GM12865 (cell line): ENCODE measurements around the gene GRM4.

Experiments
- DNase-seq: peaks from one replicate; pipeline ENCODE4 v3.0.0; 2010; ENCODE audit warnings: low read depth
- H3K4me3 ChIP-seq: 2 replicates; pipeline ENCODE4 v1.5.1; 2011; ENCODE audit warnings: mild to moderate bottlenecking, low read depth, low read length, control low read depth
- CTCF ChIP-seq: IDR thresholded peaks from 2 replicates; pipeline ENCODE4 v1.5.1; 2011; ENCODE audit warnings: low read length, control low read depth, low read depth, inconsistent platforms; ENCODE audit not compliant: insufficient read depth; ENCODE audit errors: missing control alignments

GRM4 gene

GRCh38 chr6:33990061-33990541 is 155.8 kb downstream of the GRM4 start:
- no peak overlapping the region for H3K4me3 ChIP-seq
- no peak for DNase-seq
- TF ChIP-seq CTCF, result no peak

DNA sequence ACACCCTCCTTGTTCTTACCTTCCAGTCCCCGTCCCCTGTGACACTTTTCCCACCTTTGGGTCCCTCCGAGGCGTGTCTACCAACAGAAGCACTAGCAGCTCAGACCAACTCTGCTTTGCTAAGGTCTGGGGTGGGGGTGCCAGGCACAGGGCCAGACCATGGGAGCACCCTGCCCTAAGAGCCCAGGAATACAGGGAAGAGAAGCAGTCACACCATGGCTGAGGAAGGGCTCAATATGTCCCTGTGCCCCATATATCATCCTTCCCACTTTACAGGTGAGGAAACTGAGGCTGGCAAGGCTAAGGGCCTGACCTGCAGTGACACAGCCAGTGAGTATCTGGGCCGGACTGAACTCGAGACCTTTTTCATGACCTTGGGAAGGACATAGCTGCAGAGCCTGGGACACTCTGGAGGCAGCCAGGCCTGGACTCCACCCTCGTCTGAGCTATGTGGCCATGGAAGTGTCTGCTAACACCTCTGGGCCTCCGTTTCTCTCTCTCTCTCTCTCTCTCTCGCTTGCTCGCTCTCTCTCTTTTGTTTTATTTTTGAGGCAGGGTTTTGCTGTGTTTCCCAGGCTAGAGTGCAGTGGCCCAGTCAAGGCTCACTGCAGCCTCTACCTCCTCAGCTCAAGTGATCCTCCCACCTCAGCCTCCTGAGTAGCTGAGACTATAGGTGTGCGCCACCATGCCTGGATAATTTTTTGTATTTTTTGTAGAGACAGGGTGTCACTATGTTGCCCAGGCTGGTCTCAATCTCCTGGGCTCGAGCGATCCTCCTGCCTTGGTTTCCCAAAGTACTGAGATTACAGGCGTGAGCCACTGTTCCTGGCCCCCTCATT is 156.7 kb downstream of the GRM4 start:
- no peak overlapping the region for H3K4me3 ChIP-seq
- TF ChIP-seq CTCF, result no peak
- no peak for DNase-seq

DNA sequence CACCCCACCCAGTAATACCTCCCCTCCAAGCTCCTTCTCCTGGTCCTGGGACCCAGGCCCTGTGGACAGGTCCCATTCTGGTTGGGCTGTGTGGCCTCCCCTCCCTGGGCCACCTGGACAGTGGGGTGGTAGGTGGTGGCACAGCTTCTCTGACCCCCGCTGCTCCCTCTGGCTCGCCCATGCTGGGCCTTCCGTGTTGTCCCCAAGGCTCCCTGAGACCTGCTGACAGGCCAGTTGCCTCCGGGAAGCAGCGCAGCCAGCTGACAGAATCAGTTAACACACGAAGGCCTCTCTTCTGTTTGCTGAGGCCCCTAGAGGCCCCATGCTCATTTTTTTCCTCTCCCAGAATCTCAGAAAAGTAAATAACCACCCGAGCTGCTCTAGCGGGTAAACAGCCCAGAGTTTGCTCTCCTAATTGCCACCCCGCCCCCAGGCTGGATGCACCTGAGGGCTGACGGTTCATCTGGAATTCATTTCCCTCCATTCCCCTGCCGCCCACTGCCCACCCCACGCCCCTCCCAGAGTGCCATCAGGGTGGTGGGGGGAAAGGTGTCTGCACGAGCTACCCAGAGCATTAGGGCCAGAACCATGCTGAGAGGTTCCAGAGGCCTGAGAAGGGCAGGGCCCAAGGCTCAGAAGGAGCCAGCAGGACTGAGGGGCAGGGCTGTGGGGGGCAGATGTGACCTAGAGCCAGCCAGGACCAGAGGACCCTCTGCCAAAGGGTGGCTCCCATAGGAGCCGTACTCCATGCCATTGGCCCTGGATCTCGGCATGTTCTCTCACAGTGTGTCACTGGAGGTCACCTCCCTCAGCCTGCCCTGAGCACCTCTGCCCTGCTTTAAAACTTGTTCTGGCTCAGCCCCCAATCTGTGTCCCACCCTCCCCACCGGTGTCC is 157.5 kb downstream of the GRM4 start:
- no peak for DNase-seq
- TF ChIP-seq CTCF, result no peak
- no peak overlapping the region for H3K4me3 ChIP-seq

DNA sequence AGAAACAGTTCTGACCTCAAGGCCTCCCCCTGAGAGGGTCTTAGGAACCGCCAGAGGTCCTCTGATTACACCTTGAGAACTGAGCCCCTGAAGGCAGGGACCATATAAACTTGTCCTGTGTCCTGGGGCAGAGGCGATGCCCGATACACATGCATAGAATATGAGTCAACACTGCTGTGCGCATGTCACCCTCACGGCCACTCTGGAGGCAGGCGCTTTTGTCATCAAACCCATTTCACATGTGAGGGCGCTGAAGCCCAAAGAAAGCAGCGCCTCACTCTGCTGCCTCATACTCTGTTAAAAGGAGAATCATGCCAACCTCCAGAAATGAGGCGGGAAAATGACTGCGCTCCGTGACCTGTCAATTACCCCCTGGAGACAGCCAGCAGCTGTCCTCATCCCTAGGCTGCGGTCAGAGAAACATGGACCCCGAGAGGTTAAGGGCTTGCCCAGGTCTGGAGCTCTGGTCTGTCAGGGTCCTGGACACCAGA is 158.3 kb downstream of the GRM4 start:
- DNase-seq, result no peak
- TF ChIP-seq CTCF, result no peak
- no peak overlapping the region for H3K4me3 ChIP-seq

- no peak for TF ChIP-seq CTCF
- no peak for DNase-seq
- H3K4me3 ChIP-seq, result no peak overlapping the region
Observed at GRCh38 chr6:33985947-33986346, 159.9 kb downstream of the GRM4 start.

DNA sequence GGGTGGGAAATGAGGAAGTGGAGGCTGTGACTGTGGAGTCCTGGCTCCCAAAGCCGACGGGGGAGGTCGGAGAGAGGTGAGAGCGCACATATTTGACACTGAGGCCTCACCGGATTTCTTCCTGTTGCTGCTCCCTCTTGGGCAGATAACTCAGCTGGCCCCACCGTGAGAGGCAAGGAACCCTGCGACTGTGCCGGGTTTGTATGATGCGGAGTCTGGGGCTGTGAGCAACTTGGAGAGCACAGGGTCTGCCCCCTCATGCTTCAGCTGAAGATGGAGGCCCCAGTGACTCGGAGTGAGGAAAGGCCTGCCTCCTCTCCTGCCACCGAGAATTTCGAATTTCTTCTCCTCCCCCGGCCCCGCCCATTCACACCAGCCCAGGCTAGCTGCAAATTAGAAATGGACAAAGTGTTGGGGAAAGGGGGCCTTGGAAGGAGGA is 160.6 kb downstream of the GRM4 start:
- TF ChIP-seq CTCF, result no peak
- DNase-seq, result no peak
- H3K4me3 ChIP-seq, result no peak overlapping the region
